WTC11 (cell line): ENCODE data around the gene SLC46A2. TPM values are rescaled to one million over a fixed set of nuclear protein-coding genes. Genes with fewer than 3 reads are reported as not detected.

Experiments
- ATAC-seq: fragments of 200-7000 bp; cut with Tn5 transposase; 2 replicates; pipeline ENCODE4 v1.10.0; 2021; ENCODE audit warnings: mild to moderate bottlenecking, moderate library complexity
- CTCF ChIA-PET: fragments of 300-600 bp; sonication (Branson Sonifier 250); formaldehyde crosslinking; loops from one replicate; lab custom pipeline; 2021; ENCODE audit warnings: antibody characterized with exemption; lab: Charles Lee
- POLR2A ChIA-PET: fragments of 350-600 bp; sonication (Branson Sonifier 250); formaldehyde crosslinking; loops from one replicate; lab custom pipeline; 2021; ENCODE audit warnings: antibody characterized with exemption; lab: Charles Lee
- DNase-seq: peaks from one replicate; pipeline ENCODE4 v3.0.0; 2021; ENCODE audit warnings: low spot score
- H3K27ac Mint-ChIP-seq: 2 replicates; pipeline ENCODE4 v1.8.0; 2021; ENCODE audit warnings: mixed read lengths
- H3K27me3 Mint-ChIP-seq: 2 replicates; pipeline ENCODE4 v1.8.0; 2021; ENCODE audit warnings: low read depth, mild to moderate bottlenecking, moderate library complexity, mixed read lengths
- H3K36me3 Mint-ChIP-seq: 2 replicates; pipeline ENCODE4 v1.8.0; 2021; ENCODE audit warnings: mixed read lengths
- H3K4me1 Mint-ChIP-seq: 2 replicates; pipeline ENCODE4 v1.8.0; 2022; ENCODE audit warnings: mixed read lengths
- H3K4me3 Mint-ChIP-seq: 2 replicates; pipeline ENCODE4 v1.8.0; 2021; ENCODE audit warnings: mild to moderate bottlenecking, moderate library complexity, mixed read lengths
- H3K9me3 Mint-ChIP-seq: 2 replicates; pipeline ENCODE4 v1.8.0; 2021; ENCODE audit warnings: mixed read lengths
- CREB1 ChIP-seq: sonication (generic); formaldehyde crosslinking; IDR thresholded peaks from 2 replicates; pipeline ENCODE4 v1.8.0; 2023; ENCODE audit warnings: mild to moderate bottlenecking, missing genetic modification reagents
- ETV6 ChIP-seq: sonication (generic); formaldehyde crosslinking; IDR thresholded peaks from 2 replicates; pipeline ENCODE4 v1.8.1; 2022; ENCODE audit warnings: mild to moderate bottlenecking, missing genetic modification reagents
- HMGA2 ChIP-seq: fragments of 250-450 bp; sonication (Bioruptor Pico); IDR thresholded peaks from 2 replicates; pipeline ENCODE4 v1.4.0; 2021; ENCODE audit warnings: mild to moderate bottlenecking, moderate library complexity
- JAZF1 ChIP-seq: fragments of 250-450 bp; sonication (Bioruptor Pico); IDR thresholded peaks from 2 replicates; pipeline ENCODE4 v1.9.0; 2021; ENCODE audit warnings: moderate library complexity, mild to moderate bottlenecking, inconsistent platforms
- JUN ChIP-seq: sonication (generic); formaldehyde crosslinking; IDR thresholded peaks from 2 replicates; pipeline ENCODE4 v1.8.0; 2023; ENCODE audit warnings: mild to moderate bottlenecking, missing genetic modification reagents
- NFYB ChIP-seq: sonication (generic); formaldehyde crosslinking; conservative IDR thresholded peaks from 2 replicates; pipeline ENCODE4 v1.8.0; 2022; ENCODE audit warnings: low read depth, missing genetic modification reagents
- OVOL2 ChIP-seq: fragments of 250-450 bp; sonication (Bioruptor Pico); IDR thresholded peaks from 2 replicates; pipeline ENCODE4 v1.9.0; 2021; ENCODE audit warnings: mild to moderate bottlenecking, borderline replicate concordance
- SMAD3 ChIP-seq: sonication (generic); formaldehyde crosslinking; IDR thresholded peaks from 2 replicates; pipeline ENCODE4 v1.8.0; 2022; ENCODE audit warnings: missing genetic modification reagents, mild to moderate bottlenecking, borderline replicate concordance
- TEAD1 ChIP-seq: sonication (generic); formaldehyde crosslinking; IDR thresholded peaks from 2 replicates; pipeline ENCODE4 v1.8.0; 2022; ENCODE audit warnings: mild to moderate bottlenecking, missing genetic modification reagents
- ZBTB21 ChIP-seq: sonication (generic); formaldehyde crosslinking; IDR thresholded peaks from 2 replicates; pipeline ENCODE4 v1.8.1; 2023; ENCODE audit warnings: mild to moderate bottlenecking, missing genetic modification reagents, borderline replicate concordance
- ZNF263 ChIP-seq: sonication (generic); formaldehyde crosslinking; IDR thresholded peaks from 2 replicates; pipeline ENCODE4 v1.8.1; 2022; ENCODE audit warnings: low read depth, mild to moderate bottlenecking, moderate library complexity, missing genetic modification reagents
- total RNA-seq: library from RNA; stranded (reverse); gene quantifications from 3 replicates; pipeline ENCODE4 v1.2.3, GENCODE V29; 2021
- TF ChIP-seq, protein P1 (sequence below): sonication (generic); formaldehyde crosslinking; IDR thresholded peaks from 2 replicates; pipeline ENCODE4 v1.8.1; 2023; ENCODE audit warnings: mild to moderate bottlenecking, moderate library complexity, missing genetic modification reagents
- TF ChIP-seq, protein P2 (sequence below): sonication (generic); formaldehyde crosslinking; IDR thresholded peaks from 2 replicates; pipeline ENCODE4 v1.8.0; 2022; ENCODE audit warnings: mild to moderate bottlenecking, missing genetic modification reagents
- TF ChIP-seq, protein P3 (sequence below): sonication (generic); formaldehyde crosslinking; IDR thresholded peaks from 2 replicates; pipeline ENCODE4 v1.8.0; 2022; ENCODE audit warnings: missing genetic modification reagents
- TF ChIP-seq, protein P4 (sequence below): sonication (generic); formaldehyde crosslinking; IDR thresholded peaks from 2 replicates; pipeline ENCODE4 v1.8.1; 2023; ENCODE audit warnings: mild to moderate bottlenecking, missing genetic modification reagents, moderate library complexity
- TF ChIP-seq, protein P5 (sequence below): sonication (generic); formaldehyde crosslinking; IDR thresholded peaks from 2 replicates; pipeline ENCODE4 v1.8.0; 2022; ENCODE audit warnings: mild to moderate bottlenecking, missing genetic modification reagents

The SLC46A2 gene
- total RNA-seq, 1 experiment from 2014 or later = not detected

DNA sequence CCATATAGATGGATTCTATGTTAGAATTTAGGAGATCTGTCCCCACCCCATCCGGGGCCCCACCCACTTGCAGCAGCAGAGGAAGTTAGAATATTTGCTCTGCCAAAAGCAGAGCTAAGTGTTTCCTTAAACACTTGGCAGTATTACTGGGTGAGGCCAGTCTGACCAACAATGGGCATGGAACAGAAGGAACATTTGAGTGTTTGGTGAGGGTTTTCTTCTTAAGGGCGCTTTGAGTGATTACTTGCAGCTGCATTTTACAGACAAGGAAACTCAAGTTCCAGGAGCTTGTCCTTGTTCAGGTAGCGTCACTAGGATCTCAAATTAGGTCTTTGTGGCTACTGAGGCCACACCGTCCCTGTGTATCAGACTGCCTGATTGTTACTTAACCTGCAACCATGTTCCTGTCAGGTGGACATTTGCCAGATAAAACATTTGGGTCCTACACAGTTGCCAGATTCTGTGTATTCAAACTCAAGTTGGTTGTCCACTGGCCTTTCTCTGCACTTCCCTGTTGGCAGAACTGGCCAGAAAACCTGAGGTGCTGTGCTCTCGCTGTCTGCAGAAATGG is 59.3 kb downstream of the SLC46A2 start:
- Mint-ChIP-seq H3K4me1 (peaks cover 5% of the 10 kb centered on the region), H3K4me3 (no peak overlapping the region), H3K27me3 (no peaks in the 10 kb centered on the region), H3K36me3 (peaks cover 9% of the 10 kb centered on the region; the same call in 1 of the 2 replicates), H3K9me3 (no peaks in the 10 kb centered on the region), H3K27ac (no peak overlapping the region; the same call in 1 of the 2 replicates)
- ChIA-PET CTCF (interaction anchor here (1.6 to 2.1 kb wide), 3 partner anchors 11 to 56 kb away, joined by 4 to 7 read pairs (median 7); no protein-coding TSS in a partner anchor), POLR2A (no interaction called here)
- TF ChIP-seq, protein P1, sequence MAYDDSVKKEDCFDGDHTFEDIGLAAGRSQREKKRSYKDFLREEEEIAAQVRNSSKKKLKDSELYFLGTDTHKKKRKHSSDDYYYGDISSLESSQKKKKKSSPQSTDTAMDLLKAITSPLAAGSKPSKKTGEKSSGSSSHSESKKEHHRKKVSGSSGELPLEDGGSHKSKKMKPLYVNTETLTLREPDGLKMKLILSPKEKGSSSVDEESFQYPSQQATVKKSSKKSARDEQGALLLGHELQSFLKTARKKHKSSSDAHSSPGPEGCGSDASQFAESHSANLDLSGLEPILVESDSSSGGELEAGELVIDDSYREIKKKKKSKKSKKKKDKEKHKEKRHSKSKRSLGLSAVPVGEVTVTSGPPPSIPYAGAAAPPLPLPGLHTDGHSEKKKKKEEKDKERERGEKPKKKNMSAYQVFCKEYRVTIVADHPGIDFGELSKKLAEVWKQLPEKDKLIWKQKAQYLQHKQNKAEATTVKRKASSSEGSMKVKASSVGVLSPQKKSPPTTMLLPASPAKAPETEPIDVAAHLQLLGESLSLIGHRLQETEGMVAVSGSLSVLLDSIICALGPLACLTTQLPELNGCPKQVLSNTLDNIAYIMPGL (CRISPR knock-in tag) = no peak
- no peak for TF ChIP-seq JAZF1 (CRISPR knock-in tag)
- TF ChIP-seq SMAD3 (CRISPR knock-in tag) = no peak
- TF ChIP-seq ETV6 = no peak
- TF ChIP-seq, protein P2, sequence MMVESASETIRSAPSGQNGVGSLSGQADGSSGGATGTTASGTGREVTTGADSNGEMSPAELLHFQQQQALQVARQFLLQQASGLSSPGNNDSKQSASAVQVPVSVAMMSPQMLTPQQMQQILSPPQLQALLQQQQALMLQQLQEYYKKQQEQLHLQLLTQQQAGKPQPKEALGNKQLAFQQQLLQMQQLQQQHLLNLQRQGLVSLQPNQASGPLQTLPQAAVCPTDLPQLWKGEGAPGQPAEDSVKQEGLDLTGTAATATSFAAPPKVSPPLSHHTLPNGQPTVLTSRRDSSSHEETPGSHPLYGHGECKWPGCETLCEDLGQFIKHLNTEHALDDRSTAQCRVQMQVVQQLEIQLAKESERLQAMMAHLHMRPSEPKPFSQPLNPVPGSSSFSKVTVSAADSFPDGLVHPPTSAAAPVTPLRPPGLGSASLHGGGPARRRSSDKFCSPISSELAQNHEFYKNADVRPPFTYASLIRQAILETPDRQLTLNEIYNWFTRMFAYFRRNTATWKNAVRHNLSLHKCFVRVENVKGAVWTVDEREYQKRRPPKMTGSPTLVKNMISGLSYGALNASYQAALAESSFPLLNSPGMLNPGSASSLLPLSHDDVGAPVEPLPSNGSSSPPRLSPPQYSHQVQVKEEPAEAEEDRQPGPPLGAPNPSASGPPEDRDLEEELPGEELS (CRISPR knock-in tag) = no peak
- TF ChIP-seq HMGA2 (CRISPR knock-in tag) = no peak
- no peak for TF ChIP-seq CREB1 (CRISPR knock-in tag)
- TF ChIP-seq, protein P3, sequence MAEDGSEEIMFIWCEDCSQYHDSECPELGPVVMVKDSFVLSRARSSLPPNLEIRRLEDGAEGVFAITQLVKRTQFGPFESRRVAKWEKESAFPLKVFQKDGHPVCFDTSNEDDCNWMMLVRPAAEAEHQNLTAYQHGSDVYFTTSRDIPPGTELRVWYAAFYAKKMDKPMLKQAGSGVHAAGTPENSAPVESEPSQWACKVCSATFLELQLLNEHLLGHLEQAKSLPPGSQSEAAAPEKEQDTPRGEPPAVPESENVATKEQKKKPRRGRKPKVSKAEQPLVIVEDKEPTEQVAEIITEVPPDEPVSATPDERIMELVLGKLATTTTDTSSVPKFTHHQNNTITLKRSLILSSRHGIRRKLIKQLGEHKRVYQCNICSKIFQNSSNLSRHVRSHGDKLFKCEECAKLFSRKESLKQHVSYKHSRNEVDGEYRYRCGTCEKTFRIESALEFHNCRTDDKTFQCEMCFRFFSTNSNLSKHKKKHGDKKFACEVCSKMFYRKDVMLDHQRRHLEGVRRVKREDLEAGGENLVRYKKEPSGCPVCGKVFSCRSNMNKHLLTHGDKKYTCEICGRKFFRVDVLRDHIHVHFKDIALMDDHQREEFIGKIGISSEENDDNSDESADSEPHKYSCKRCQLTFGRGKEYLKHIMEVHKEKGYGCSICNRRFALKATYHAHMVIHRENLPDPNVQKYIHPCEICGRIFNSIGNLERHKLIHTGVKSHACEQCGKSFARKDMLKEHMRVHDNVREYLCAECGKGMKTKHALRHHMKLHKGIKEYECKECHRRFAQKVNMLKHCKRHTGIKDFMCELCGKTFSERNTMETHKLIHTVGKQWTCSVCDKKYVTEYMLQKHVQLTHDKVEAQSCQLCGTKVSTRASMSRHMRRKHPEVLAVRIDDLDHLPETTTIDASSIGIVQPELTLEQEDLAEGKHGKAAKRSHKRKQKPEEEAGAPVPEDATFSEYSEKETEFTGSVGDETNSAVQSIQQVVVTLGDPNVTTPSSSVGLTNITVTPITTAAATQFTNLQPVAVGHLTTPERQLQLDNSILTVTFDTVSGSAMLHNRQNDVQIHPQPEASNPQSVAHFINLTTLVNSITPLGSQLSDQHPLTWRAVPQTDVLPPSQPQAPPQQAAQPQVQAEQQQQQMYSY (CRISPR knock-in tag) = no peak
- no peak for TF ChIP-seq OVOL2
- TF ChIP-seq JUN (CRISPR knock-in tag) = no peak
- TF ChIP-seq, protein P4, sequence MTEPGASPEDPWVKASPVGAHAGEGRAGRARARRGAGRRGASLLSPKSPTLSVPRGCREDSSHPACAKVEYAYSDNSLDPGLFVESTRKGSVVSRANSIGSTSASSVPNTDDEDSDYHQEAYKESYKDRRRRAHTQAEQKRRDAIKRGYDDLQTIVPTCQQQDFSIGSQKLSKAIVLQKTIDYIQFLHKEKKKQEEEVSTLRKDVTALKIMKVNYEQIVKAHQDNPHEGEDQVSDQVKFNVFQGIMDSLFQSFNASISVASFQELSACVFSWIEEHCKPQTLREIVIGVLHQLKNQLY = no peak
- TF ChIP-seq NFYB (CRISPR knock-in tag) = no peak
- no peak for TF ChIP-seq ZBTB21 (CRISPR knock-in tag)
- no peak for TF ChIP-seq ZNF263
- no peak for TF ChIP-seq TEAD1
- TF ChIP-seq, protein P5, sequence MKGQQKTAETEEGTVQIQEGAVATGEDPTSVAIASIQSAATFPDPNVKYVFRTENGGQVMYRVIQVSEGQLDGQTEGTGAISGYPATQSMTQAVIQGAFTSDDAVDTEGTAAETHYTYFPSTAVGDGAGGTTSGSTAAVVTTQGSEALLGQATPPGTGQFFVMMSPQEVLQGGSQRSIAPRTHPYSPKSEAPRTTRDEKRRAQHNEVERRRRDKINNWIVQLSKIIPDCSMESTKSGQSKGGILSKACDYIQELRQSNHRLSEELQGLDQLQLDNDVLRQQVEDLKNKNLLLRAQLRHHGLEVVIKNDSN = no peak
- DNase-seq (no peak), ATAC-seq (no peak)

Other genes with a start within 250 kb of the SLC46A2 start
- 16.0 to 19.1 TPM (median 16.7 TPM) in 3 replicates for gene INIP, start 172.8 kb downstream of the SLC46A2 start, total RNA-seq
- 11.8 to 13.4 TPM (median 12.1 TPM) in 3 replicates for gene SNX30, start 140.1 kb downstream of the SLC46A2 start, total RNA-seq
- gene ZNF883, start 121.3 kb upstream of the SLC46A2 start, total RNA-seq = 22.0 to 25.4 TPM (median 22.6 TPM) in 3 replicates
- 4.6 to 5.6 TPM (median 5.2 TPM) in 3 replicates for gene ZFP37, start 165.8 kb upstream of the SLC46A2 start, total RNA-seq